Epithelial cell of prostate (primary cell): ENCODE measurements around the gene SNTG2.

Experiments
- DNase-seq: peaks from one replicate; pipeline ENCODE4 v3.0.0-alpha.2; 2011; ENCODE audit warnings: low read depth, low spot score
- H3K27ac ChIP-seq: fragments of 450-650 bp; 2 replicates; pipeline ENCODE4 v1.5.1; 2017; ENCODE audit warnings: mild to moderate bottlenecking

Gene SNTG2

DNA sequence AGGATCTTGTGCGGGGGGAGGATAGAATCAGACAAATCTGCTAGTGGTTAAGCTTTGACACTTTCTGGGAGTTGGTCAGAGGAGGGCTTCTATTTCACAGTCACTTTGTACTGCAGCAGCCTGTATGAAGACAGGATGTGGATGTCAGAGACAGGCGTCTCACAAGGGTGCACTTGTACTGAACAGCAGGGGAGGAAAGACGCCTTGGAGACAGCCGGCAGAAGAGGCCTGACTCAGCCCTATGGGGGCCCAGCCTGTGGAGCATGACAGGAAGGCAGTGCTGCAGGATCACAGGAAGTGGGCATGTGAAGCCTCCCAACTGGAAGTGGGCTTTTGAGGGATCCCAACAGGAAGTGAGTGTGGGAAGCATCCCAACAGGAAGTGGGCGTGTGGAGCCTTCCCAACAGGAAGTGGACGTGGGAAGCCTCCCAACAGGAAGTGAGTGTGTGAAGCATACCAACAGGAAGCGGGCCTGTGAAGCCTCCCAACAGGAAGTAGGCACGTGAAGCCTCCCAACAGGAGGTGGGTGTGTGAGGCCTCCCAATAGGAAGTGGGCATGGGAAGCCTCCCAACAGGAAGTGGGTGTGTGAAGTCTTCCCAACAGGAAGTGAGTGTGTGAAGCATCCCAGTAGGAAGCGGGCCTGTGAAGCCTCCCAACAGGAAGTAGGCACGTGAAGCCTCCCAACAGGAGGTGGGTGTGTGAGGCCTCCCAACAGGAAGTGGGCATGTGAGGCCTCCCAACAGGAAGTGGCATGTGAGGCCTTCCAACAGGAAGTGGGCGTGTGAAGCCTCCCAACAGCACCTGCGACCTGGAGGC, 212.3 kb downstream of the SNTG2 start:
- no peak for DNase-seq
- H3K27ac ChIP-seq, result no peak overlapping the region

DNA sequence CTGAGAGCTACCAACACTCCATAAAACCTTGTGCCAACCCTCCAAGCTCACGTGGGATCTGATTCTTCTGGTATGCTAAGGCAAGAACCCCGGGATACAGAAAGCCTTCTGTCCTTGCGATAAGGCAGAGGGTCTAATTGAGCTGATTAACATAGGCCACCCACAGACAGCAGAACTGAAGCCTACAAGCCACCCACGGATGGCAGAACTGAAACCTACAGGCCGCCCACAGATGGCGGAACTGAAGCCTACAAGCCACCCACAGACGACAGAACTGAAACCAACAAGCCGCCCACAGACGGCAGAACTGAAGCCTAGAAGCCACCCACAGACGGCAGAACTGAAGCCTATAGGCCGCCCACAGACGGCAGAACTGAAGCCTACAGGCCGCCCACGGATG, 216.3 kb downstream of the SNTG2 start:
- H3K27ac ChIP-seq, result no peak overlapping the region
- no peak for DNase-seq

DNA sequence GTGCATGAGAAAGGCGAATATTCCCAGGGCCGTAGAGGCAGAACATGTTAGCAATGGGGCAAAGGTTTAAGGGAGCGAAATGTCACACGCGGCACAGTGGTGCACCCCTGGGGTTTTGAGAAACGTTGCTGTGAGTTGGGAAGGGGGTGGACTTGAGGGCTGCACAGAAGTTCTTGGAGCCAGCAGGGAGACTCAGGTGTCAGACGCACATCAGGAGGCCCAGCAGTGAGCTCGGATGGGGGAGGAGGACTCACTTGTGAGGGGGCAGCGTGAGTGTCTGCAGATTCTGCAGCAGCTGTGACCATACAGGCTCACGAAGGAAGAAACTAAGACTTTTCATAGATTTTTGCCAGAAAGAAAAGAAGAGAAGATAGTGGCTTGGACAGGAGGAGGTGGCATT, 218.2 kb downstream of the SNTG2 start:
- DNase-seq, result no peak
- H3K27ac ChIP-seq, result no peak overlapping the region

DNA sequence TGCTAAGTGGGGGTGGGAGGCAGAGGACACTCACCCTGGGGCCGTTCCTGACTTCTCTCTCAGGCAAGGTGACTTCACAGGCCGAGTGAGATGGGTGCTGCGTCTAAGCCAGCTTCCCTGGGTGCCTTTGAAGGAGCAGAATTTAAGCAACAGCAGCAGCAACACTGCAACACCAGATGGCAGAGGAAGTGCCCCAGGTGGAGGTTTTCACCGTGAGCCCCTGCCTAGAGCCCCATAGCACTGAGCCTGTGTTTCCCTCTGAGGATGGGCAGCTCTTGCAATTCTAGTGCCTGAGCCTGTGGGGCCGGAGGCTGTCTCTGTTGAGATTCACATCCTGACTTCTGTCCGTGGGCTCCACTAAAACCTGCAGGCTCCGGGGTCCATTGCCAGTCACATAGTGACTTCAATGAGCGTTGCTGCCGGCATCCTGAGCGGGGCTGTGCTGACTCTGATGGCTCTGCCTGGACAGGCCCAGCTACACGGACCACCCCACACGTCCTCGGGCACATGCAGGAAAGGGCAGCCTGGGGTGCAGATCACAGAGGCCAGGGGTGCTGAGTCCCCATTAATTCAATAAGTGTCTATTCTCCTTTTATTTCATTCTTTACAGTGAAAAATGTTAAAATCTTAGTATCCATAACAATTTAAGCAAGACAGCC, 218.8 kb downstream of the SNTG2 start:
- no peak for DNase-seq
- H3K27ac ChIP-seq, result no peak overlapping the region

DNA sequence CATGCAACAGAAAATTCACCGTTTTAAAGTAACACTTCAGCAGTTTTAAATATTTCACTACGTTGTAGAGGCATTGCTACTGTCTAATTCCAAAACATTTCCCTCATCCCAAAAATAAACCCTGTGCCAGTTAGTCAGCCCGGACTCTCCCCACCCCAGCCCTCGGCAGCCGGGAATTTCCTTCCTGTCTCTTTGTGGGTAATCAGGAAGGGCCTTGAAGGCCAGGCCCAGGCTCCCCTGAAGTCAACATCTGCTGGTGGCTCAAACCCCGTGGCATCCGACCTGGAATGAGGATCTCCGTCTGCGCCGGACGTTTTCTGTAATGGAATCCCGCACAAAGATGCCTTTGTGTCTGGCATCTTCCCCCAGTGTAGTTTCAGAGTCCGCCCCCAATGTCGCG, 219.6 kb downstream of the SNTG2 start:
- no peak overlapping the region for H3K27ac ChIP-seq
- no peak for DNase-seq

DNA sequence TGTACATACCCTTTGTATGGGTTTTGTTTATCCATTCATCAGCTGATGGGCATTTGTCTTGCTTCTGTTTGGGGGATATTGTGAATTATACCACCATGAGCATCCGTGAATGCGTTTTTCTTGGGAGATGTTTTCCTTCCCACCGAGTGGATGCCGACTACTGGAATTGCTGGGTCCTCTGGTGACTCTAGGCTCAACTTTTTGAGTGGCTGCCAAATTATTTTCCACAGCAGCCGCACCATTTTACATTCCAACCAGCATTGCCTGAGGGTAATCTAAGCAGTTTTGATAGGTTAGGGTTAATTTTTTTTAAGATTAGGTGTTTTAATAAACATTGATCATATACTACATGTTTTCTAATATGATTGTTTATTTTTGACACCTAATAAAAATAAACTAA, 220.1 kb downstream of the SNTG2 start:
- H3K27ac ChIP-seq, result no peak overlapping the region
- no peak for DNase-seq

DNA sequence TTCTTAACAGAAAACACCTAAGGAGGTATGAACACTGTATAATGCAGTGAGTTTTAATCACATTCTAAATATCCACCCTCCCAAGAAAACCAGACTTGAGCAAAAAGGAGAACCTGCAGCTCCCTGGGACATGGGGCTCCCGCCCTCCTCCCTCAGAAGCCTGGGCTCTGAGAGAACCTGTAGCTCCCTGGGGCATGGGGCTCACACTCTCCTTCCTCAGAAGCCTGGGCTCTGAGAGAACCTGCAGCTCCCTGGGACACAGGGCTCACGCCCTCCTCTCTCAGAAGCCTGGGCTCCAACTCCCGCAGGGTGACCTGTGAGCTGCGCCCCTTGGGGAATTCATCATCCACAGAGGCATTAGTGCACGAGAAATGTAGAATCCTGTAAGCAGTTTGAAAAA, 222.9 kb downstream of the SNTG2 start:
- no peak overlapping the region for H3K27ac ChIP-seq
- DNase-seq, result no peak

DNA sequence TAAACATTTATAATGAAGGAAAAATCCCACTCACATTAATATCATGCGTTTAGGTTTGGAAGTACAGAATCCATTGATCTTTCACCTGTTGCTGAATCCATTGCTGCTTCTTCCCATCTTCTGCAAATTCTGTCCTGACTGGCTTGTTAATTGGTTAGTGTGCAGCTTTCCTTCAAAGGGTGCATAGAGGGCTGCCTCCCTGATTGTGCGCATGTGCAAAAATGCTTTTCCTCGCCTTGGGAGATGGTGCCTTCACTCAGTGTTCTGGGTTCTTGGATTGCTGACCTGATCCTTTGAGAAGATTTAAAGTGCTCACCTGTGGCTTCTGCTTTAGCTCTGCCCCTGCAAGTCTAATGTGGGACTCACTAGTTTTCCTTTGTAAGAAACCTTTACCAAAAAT, 231.2 kb downstream of the SNTG2 start:
- no peak for DNase-seq

DNA sequence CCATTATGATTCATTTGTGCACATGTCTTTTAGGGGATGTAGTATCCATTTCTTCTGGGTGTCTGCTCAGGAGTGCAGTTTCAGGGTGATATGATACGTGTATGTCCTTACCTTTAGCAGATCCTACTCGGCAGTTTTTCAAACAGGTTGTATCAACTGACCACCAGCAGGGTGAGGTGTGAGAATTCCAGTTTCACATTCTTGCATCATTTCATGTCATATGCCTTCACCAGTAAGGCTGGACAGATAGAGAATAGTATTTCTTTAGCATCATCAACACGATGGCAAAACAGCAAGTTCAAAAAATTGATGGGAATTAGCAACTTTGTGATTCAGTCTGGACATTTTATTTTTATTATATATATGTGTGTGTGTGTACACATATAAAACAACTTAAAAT, 232.7 kb downstream of the SNTG2 start:
- no peak for DNase-seq
- H3K27ac ChIP-seq, result no peak overlapping the region

More for the DNA sequence above, 231.2 kb downstream of the SNTG2 start:
- H3K27ac ChIP-seq, result no peak overlapping the region

DNA sequence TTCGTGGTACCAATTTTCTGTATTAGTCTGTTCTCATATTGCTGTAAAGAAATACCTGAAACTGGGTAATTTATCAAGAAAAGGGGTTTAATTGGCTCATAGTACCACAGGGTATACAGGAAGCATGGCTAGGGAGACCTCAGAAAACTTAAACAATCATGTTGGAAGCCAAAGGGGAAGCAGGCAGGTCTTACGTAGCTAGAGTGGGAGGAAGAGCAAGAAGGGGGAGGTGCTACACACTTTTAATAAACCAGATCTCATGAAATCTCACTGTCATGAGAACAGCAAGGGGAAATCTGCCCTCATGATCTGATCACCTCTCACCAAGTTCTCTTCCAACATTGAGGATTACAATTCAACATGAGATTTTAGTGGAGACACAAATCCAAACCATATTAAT, 235.8 kb downstream of the SNTG2 start:
- no peak for DNase-seq
- no peak overlapping the region for H3K27ac ChIP-seq

DNA sequence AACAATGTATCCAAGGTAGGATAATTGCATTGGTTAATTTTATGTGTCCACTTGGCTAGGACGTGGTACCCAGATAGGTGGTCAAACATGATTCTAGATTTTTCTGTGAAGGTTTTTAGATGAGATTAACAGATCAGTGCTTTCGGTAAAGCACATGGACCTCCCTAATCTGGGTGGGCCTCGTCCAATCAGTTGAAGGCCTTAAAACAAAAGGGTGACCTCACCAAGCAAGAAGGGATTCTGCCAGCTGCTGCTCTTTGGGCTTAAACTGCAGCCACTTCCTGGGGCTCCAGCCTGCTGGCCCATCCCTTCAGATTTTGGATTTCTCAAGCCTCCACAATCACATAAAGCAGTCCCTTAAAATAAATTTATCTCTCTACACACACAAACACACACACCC, 236.5 kb downstream of the SNTG2 start:
- no peak for DNase-seq
- no peak overlapping the region for H3K27ac ChIP-seq

DNA sequence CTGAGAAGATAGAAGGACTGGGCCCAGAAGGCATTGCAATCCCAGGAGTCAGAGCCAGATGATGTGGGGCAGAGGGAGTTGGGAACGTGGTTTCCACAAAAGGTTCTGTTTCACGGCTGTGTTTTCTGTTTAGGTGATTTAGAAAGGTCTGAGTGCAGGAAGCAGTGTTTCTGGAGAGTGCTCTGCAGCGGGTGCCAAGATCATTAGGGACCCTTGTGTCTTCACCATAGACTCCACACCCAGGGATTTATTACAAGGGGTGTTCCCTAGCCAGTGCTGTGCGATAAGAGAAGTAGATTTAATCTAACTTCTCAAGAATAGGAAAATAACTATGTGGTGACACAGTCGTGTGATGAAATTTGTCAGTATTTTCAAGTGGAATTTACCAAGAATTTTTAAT, 241.5 kb downstream of the SNTG2 start:
- no peak for DNase-seq
- H3K27ac ChIP-seq, result no peak overlapping the region

DNA sequence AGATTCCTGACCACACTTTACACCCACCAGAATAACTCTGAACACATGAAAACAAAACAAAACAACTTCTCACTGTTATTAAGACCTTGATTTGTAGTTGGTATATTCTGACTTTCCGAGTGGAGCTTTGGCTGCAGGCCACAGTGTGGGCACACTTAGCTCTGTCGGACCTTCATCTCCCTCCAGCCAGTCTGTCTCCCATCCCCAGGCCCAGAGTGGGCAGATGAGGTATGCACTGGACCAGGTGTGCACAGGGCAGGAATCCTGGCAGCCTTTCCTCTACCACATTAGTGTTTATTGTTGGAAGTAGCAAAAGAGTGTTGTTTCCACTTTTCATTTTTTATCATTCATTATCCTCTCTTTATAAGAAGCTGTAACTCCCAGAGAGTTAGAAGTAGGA, 243.2 kb downstream of the SNTG2 start:
- no peak overlapping the region for H3K27ac ChIP-seq
- no peak for DNase-seq

DNA sequence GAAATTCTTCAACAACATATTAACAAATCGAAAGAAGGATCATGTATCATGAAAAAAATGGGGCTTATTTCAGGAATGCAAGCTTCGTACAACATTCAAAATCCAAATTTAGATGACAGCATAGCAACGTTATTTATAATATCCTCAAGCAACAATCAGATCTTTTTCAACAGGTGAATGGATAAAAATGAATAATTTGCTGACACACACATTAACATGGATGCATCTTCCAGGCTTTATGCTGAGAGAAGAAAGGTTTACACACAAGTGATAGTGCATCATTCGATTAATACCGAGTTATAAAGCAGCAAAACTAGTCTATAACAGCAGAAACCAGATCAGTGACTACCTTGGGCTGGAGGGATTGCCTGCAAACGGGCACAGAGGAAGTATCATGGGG, 253.1 kb downstream of the SNTG2 start:
- no peak for DNase-seq
- no peak overlapping the region for H3K27ac ChIP-seq

DNA sequence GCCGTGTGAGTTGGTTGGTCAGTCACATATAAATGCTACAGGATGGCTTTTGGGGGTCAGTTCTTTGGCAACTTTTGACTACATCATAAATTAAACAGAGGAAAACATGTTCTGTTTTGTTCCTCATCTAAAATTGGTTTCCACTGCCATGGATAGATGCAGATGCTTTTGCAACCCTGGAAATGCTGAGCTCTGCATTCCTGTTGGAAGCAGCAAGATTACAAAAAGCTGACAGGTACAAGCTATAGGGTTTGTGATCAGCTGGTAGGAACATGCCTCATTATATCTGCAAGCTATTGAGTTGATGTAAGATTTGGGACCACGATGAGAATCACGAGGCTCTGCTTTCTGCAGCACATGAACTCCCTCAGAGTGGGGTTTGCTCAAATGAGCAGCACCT, 255.2 kb downstream of the SNTG2 start:
- no peak overlapping the region for H3K27ac ChIP-seq
- no peak for DNase-seq

DNA sequence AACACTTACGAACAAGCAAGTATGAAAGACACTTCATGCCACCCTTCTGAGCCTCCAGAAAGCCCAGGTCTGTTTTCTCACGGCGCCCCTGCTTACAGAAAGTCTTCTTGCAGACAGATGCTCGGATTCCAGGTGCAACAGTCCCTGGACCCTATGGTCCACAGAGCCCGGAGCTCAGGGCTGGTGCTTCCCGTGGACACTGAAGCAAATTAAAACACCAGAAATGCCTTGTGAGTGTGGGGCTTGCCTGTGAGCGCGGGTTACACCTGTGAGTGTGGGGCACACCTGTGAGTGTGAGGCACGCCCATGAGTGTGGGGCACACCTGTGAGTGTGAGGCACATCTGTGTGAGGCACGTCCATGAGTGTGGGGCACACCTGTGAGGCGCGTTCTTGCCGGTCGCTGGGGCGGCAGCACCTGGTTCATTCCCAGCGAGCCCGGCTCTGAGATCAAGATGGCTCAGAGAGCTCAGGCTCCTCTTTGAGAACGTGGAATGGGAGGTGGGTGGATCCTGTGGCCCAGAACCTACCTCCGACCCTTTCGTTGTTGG, 257.4 kb downstream of the SNTG2 start:
- H3K27ac ChIP-seq, result no peak overlapping the region
- DNase-seq, result no peak

DNA sequence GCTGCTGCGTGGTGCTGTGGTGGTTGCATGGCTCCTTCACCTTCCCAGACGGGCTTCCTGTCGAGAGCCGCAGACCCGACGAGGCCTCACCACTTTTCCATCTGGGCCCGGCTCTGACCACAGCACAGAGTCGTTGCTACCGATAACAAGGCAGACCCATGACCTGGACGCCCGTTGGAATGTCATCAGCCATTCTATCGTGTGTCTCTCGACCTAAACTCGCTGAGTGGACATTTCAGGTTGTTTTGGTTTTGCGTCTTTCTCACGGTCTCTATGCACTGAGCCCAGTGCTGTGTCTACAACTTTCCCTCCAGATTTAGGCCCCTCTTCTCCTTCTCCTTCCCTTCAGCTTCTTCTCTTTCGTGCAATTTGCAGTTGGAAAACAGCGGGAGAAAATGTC, 257.9 kb downstream of the SNTG2 start:
- H3K27ac ChIP-seq, result no peak overlapping the region
- no peak for DNase-seq

DNA sequence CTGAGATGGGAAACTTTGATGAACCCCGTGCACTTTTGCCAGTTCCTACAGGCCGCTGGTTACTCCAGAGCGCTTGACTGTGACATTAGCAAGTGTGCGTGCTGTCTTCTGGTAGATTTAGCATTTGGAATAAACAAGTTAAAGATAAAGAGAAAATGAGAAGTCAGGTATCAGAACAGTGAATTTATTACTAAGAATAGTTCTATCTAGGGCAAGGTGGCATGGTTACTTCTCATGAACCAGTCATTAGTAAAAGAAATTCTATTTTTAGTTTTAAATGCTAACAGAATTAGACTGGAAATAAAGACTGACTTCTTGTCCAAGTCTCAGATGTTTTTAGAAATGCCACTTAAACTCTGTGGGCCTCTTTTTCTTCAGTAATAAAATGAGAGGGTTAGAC, 258.6 kb downstream of the SNTG2 start:
- DNase-seq, result no peak
- no peak overlapping the region for H3K27ac ChIP-seq

DNA sequence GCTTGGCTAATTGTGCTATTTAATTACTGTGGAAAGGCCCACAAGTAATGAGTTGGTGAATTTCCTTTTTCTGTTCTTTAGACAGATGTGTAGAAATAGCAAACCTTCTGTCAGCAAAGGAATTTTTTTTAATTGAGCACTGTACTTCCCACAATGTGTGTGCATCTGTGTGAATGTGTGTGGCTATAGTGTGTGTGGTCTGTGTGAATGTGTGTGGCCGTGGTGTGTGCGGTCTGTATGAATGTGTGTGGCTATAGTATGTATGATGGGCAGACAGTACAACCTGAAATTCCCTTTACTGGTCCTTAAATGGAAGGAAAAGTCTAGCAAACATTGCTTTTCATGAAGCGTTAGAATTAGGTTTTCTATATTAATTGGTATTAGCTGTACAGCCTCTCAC, 259.1 kb downstream of the SNTG2 start:
- H3K27ac ChIP-seq, result no peak overlapping the region
- no peak for DNase-seq

DNA sequence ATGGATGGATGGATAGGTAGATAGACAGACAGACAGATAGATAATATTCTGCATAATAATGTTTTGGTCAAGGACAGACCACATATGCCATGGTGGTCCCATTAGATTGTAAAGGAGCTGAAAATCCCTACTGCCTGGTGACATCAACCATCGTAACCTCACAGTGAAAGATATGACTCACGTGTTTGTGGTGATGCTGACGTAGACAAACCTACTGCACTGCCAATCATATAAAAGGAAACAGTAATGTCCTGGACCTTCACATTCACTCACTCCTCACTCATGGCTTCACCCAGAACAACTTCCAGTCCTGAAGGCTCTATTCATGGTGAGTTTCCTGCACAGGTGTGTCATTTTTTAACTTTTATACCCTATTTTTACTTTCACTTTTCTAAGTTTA, 259.7 kb downstream of the SNTG2 start:
- DNase-seq, result no peak
- H3K27ac ChIP-seq, result no peak overlapping the region

DNA sequence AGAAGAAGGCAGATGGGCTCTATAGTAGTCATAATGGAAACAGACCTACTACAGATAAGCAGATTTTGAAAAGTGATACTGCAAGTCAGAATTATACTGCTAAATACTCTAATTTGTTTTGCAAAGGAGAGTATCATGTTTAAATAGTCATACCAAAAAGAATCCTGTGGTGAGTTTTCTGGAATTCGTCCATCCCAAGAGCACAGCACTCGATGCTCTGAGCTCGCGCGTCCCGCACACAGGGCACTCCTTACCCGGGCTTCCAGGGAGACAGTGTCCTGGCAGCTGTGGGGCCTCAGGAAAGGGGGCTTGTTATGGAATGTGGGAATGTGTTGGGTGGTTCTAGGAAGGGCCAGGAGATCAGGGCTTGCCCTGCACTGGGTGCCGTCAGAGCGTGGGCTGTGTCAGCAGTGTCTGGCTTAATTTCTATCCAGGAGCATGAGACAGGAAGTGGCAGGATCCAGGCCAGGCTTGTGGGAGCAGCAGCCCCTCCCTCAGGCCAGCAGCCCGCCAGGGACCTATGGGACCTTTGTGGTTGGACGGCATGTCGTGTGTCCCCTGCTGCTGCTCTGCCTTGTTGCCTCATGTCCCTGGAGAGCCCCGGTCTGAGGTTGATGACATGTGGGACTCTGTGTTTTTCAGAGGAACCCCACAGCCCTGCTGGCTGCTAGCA, 269.4 kb downstream of the SNTG2 start:
- no peak for DNase-seq
- H3K27ac ChIP-seq, result no peak overlapping the region
